Activated CD4-positive, alpha-beta T cell treated with anti-CD3 and anti-CD28 coated beads for 4 hours (primary cell): Measurements from ENCODE around the gene SRPRA.

Experiments used
- DNase-seq, 2 donors: peaks; one replicate each; pipeline ENCODE4 v3.0.0-alpha.2; 2020

SRPRA gene

GRCh38 chr11:126226334-126227084 lies 42.2 kb downstream of the SRPRA start:
- DNase-seq: no peak

GRCh38 chr11:126225295-126225665 lies 43.4 kb downstream of the SRPRA start:
- no peak for DNase-seq

DNA sequence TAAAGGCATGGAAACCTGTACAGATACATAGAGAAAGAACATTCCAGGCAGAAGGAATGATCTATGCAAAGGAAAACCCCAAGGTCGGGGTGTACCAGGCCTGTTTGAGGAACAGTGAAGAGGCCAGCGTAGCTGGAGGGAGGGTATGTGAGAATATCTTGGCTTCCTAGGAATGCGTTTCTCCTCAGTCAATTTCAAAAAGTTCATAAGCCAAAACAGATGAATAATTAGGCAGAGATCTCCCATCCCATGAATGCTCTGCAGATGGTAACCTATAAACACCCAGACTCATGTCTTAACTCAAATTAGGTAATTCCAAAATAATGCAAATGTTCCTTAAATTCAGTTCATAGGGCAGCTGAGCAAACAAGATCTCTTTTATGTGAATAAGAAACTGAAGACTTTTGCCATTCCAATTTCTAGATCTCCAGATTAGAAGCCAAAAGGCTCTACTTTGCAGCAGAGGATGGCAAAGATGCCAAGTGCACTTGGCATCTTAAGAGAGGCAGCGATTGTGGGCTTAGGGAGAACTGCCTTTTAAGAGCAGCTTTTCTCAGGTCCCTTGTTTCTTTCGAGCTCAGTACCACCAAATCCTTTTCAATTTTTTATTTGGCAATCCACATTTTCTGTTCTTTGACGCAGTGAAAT lies 43.9 kb downstream of the SRPRA start:
- DNase-seq: no peak

DNA sequence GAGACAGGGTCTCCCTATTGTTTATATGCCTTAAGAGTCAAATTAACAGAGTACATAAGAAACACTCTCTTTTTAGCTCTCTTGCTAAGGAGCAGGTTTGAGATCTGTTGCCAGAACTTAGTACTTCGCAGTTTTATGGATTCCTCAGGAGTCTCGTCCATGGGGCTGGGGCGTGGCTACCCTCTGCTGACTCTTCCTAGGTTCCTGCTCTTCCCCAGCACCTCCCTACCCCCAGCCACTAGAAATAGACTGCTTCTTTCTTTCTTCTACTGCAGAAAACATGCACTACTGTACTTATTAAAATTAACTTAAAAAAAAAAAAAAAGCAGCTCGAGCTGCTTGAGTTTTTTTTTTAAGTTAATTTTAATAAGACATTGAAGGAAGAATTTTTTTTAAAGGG lies 49.1 kb downstream of the SRPRA start:
- no peak for DNase-seq

- no peak for DNase-seq
Observed at GRCh38 chr11:126217491-126217890, 51.2 kb downstream of the SRPRA start.

GRCh38 chr11:126216526-126217305 lies 52.0 kb downstream of the SRPRA start:
- DNase-seq: no peak

DNA sequence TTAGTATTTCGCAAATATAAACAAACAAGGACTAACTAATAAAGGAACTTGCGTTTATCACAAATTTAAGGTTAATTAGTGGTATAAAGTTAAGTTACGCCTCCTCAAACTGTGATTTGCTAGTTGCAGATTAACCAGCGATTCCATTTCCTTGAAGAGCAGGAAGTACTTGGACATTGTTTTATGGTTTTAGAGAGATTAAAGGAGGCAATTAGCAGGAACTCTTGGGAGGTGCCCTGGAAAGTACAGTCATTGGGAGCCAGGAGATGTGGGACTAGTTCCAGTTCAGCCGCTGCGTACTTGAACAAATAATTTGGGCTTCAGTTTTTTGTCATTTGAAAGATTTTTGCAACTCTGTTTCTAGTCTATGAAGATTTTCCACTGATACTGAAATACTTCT lies 53.9 kb downstream of the SRPRA start:
- no peak for DNase-seq

- no peak for DNase-seq
Observed at GRCh38 chr11:126214441-126214840, 54.3 kb downstream of the SRPRA start.
